Fibroblast of lung (primary cell): ENCODE measurements around the gene OBSCN. TPM values are rescaled to one million over a fixed set of nuclear protein-coding genes. Genes with fewer than 3 reads are reported as not detected.

Experiments
- DNase-seq, 2 donors: peaks; one replicate each; pipeline versions ENCODE4 v3.0.0 to v3.0.0-alpha.2; 2010; ENCODE audit warnings: low read depth in 2 of 2
- H2AFZ ChIP-seq: 2 replicates; pipeline ENCODE4 v1.5.1; 2012; ENCODE audit warnings: low read length, control low read depth, inconsistent platforms
- H3K27ac ChIP-seq: 2 replicates; pipeline ENCODE4 v1.5.1; 2011; ENCODE audit warnings: low read length, control low read depth; ENCODE audit not compliant: insufficient read depth
- H3K27me3 ChIP-seq: 2 replicates; pipeline ENCODE4 v1.5.1; 2011; ENCODE audit warnings: mild to moderate bottlenecking, low read length; ENCODE audit not compliant: control insufficient read depth, insufficient read depth
- H3K36me3 ChIP-seq: 2 replicates; pipeline ENCODE4 v1.5.1; 2011; ENCODE audit warnings: low read length; ENCODE audit not compliant: control insufficient read depth, insufficient read depth
- H3K4me1 ChIP-seq: 2 replicates; pipeline ENCODE4 v1.5.1; 2011; ENCODE audit warnings: low read length; ENCODE audit not compliant: control insufficient read depth, insufficient read depth; ENCODE audit errors: extremely low read depth
- H3K4me2 ChIP-seq: 2 replicates; pipeline ENCODE4 v1.5.1; 2011; ENCODE audit warnings: low read length, control low read depth; ENCODE audit not compliant: insufficient read depth; ENCODE audit errors: extremely low read depth
- H3K4me3 ChIP-seq, 4 experiments: fragments of 200-600 bp in 1 of 4; sonication (generic) in 1 of 4; replicated peaks in 1 of 4; 2 replicates each; pipeline ENCODE4 v1.5.1; 2011 to 2016; ENCODE audit warnings: low read length in 4 of 4, low read depth in 3 of 4, mild to moderate bottlenecking in 3 of 4, control low read depth in 2 of 4, inconsistent platforms in 1 of 4, mixed read lengths in 1 of 4; ENCODE audit not compliant: insufficient read depth in 1 of 4; ENCODE audit errors: control extremely low read depth in 1 of 4
- H3K79me2 ChIP-seq: 2 replicates; pipeline ENCODE4 v1.5.1; 2012; ENCODE audit warnings: mild to moderate bottlenecking, low read length, inconsistent platforms; ENCODE audit not compliant: control insufficient read depth, insufficient read depth
- H3K9ac ChIP-seq: 2 replicates; pipeline ENCODE4 v1.5.1; 2011; ENCODE audit warnings: mild to moderate bottlenecking, low read length, control low read depth; ENCODE audit not compliant: insufficient read depth
- H3K9me3 ChIP-seq: 2 replicates; pipeline ENCODE4 v1.5.1; 2012; ENCODE audit warnings: low read depth, low read length; ENCODE audit not compliant: control insufficient read depth, insufficient read depth
- H4K20me1 ChIP-seq: 2 replicates; pipeline ENCODE4 v1.5.1; 2011; ENCODE audit warnings: low read length; ENCODE audit not compliant: control insufficient read depth, insufficient read depth; ENCODE audit errors: extremely low read depth
- CTCF ChIP-seq, 2 donors: IDR thresholded peaks in 1 of 2; conservative IDR thresholded peaks in 1 of 2; 1 replicate in 1 of 2; 2 replicates in 1 of 2; pipeline ENCODE4 v1.5.1; 2011 to 2012; ENCODE audit warnings: low read length in 2 of 2, control low read depth in 1 of 2, inconsistent platforms in 1 of 2, low read depth in 1 of 2, mild to moderate bottlenecking in 1 of 2
- EZH2 ChIP-seq: IDR thresholded peaks from 2 replicates; pipeline ENCODE4 v1.5.1; 2012; ENCODE audit warnings: low read length, control low read depth, mild to moderate bottlenecking; ENCODE audit errors: missing control alignments
- polyA plus RNA-seq, 2 donors: library from polyadenylated mRNA; depleted of rRNA in 1 of 2; stranded (reverse) in 1 of 2; unstranded in 1 of 2; fragments of >200 nt; gene quantifications; 2 replicates each; pipeline ENCODE4 v1.2.1, GENCODE V29; 2011 to 2012; ENCODE audit warnings: missing spikeins in 1 of 2
- total RNA-seq: library from RNA; depleted of rRNA; stranded (reverse); fragments of >200 nt; gene quantifications from 2 replicates; pipeline ENCODE4 v1.2.1, GENCODE V29; 2014

Gene OBSCN
- total and polyA plus RNA-seq, 2 donors (not counting 1 experiment from before 2014, with no cell fraction given) = 0.87 to 16.8 TPM

DNA sequence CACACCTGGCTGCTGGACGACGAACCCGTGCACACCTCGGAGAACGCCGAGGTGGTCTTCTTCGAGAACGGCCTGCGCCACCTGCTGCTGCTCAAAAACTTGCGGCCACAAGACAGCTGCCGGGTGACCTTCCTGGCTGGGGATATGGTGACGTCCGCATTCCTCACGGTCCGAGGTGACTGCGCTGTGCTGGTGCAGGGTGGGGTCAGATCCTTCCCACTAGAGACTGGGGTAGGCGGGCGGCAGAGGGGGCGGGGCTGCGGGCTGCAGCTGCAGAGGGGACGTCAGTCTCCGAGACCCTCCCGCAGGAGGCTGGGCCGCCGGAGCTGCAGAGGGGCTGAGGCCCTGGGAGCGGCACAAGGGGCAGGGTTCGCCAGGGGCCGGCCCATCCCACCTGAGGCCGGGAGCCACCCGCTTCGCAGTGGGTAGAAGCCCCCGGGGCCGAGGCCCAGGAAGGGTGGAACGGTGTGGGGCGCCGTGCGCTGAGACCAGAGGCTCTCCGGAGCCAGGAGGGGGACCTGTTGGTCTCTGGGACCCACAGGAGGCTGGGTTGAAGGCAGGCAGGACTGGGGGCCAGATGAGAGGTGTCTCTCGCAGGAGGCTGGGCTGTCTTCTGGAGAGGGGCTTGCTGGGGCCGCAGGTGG, 108.2 kb downstream of the OBSCN start:
- peak in 1 of 2 donors; percentile 16 for DNase-seq
- Histone ChIP-seq H3K4me1 (no peaks in the 10 kb centered on the region), H3K27me3 (no peaks in the 10 kb centered on the region), H2AFZ (no peak overlapping the region), H3K79me2 (no peaks in the 10 kb centered on the region), H4K20me1 (no peaks in the 10 kb centered on the region), H3K9me3 (no peaks in the 10 kb centered on the region), H3K4me3 (no peak overlapping the region), H3K9ac (no peak overlapping the region), H3K4me2 (no peak overlapping the region), H3K27ac (no peak overlapping the region), H3K36me3 (no peaks in the 10 kb centered on the region)
- TF ChIP-seq CTCF (conservative IDR thresholded peaks at IDR 0.05 in 1 of 2, IDR thresholded peaks at IDR 0.05 in 1 of 2; ENCODE audit: low read depth in 1 of 2, low read length in 2 of 2) (no peak), EZH2 (no peak)

DNA sequence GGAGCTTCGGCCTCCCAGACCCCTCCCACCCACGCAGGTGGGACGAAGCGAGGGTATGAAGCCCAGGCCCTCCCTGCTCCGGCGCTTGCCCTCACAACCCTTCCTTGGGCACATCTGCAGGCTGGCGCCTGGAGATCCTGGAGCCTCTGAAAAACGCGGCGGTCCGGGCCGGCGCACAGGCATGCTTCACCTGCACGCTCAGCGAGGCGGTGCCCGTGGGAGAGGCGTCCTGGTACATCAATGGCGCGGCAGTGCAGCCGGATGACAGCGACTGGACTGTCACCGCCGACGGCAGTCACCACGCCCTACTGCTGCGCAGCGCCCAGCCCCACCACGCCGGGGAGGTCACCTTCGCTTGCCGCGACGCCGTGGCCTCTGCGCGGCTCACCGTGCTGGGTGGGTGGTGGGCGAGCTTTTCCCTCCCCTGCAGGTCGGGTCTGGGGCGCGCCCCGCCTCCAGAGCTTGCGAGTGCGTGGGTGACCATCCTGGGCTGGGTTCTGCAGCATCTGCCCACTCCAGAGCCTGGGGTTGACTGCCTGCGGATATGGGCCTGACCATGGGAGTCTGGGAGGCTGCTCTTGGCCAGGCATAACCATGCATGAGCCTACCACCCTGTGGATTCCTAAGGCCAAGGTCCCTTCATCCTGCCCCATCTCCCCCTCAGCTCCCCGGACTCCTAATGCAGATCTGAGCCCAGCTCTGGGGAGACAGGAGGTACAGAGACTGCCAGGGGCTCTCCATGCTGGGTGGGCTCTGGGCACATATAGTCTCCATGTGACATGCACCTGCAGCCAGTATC, 108.9 kb downstream of the OBSCN start:
- Histone ChIP-seq H2AFZ (no peak overlapping the region), H3K27ac (no peak overlapping the region), H3K27me3 (no peaks in the 10 kb centered on the region), H4K20me1 (no peaks in the 10 kb centered on the region), H3K4me3 (no peak overlapping the region), H3K36me3 (no peaks in the 10 kb centered on the region), H3K4me2 (no peak overlapping the region), H3K4me1 (no peaks in the 10 kb centered on the region), H3K9ac (no peak overlapping the region), H3K9me3 (no peaks in the 10 kb centered on the region), H3K79me2 (no peaks in the 10 kb centered on the region)
- no peak for DNase-seq
- TF ChIP-seq CTCF (conservative IDR thresholded peaks at IDR 0.05 in 1 of 2, IDR thresholded peaks at IDR 0.05 in 1 of 2; ENCODE audit: low read depth in 1 of 2, low read length in 2 of 2) (no peak), EZH2 (no peak)

- no peak overlapping the region for H3K4me3 ChIP-seq
- no peak overlapping the region for H2AFZ ChIP-seq
- no peak overlapping the region for H3K27ac ChIP-seq
- TF ChIP-seq CTCF (conservative IDR thresholded peaks at IDR 0.05 in 1 of 2, IDR thresholded peaks at IDR 0.05 in 1 of 2; ENCODE audit: low read depth in 1 of 2, low read length in 2 of 2) (no peak), EZH2 (no peak)
- H3K9me3 ChIP-seq = no peaks in the 10 kb centered on the region
- no peaks in the 10 kb centered on the region for H4K20me1 ChIP-seq
- H3K79me2 ChIP-seq = no peaks in the 10 kb centered on the region
- no peaks in the 10 kb centered on the region for H3K36me3 ChIP-seq
- DNase-seq = no peak
- no peaks in the 10 kb centered on the region for H3K4me1 ChIP-seq
- no peak overlapping the region for H3K4me2 ChIP-seq
- H3K9ac ChIP-seq = no peak overlapping the region
- no peaks in the 10 kb centered on the region for H3K27me3 ChIP-seq
Measured at GRCh38 chr1:228317411-228317828, 109.6 kb downstream of the OBSCN start.
